Measurements from ENCODE around the gene PRDM1.

Gene PRDM1

DNA sequence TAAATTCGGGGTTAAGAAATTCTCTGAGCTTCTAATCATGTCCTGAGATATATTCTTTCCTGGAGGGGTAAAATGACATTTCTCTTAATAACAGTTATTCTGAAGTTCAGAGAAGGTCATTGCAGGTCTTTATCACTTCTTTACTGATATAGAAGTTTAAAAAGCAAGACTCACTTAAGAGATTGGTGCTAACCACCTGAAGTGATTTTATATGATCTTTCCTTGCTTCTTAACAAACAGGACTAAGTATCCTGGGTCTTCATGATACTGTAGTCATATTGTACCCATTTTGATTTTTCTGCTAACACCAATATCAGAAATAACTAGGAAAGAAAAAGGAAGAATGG is 39.3 kb upstream of the PRDM1 start:
- TF ChIP-seq, protein P1, sequence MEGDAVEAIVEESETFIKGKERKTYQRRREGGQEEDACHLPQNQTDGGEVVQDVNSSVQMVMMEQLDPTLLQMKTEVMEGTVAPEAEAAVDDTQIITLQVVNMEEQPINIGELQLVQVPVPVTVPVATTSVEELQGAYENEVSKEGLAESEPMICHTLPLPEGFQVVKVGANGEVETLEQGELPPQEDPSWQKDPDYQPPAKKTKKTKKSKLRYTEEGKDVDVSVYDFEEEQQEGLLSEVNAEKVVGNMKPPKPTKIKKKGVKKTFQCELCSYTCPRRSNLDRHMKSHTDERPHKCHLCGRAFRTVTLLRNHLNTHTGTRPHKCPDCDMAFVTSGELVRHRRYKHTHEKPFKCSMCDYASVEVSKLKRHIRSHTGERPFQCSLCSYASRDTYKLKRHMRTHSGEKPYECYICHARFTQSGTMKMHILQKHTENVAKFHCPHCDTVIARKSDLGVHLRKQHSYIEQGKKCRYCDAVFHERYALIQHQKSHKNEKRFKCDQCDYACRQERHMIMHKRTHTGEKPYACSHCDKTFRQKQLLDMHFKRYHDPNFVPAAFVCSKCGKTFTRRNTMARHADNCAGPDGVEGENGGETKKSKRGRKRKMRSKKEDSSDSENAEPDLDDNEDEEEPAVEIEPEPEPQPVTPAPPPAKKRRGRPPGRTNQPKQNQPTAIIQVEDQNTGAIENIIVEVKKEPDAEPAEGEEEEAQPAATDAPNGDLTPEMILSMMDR (IDR thresholded peaks at IDR 0.05; ENCODE audit: low read depth, low read length, missing control alignments), result no peak
- no peak for DNase-seq (ENCODE audit: extremely low read depth, low read depth)
- H3K4me3 ChIP-seq (replicated peaks; ENCODE audit: low read depth, low read length), result no peak overlapping the region

DNA sequence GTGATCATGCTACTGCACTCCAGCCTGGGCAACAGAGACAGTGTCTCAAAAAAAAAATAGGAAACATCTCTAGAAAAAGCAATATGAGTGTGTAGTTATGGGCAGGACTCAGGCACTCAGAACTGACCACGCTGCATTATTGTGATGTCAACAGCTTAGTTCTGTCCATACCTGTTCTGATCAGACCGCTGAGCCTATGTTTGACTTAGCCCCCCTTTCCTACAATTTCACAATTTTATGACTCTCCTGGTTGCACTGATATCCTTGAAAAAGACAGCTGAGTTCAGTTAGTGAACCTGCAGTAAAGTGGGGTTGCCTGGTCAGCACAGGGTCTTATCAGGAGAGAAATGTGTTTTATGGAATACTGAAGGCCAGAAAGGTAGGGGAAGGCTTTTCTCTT is 37.8 kb upstream of the PRDM1 start:
- no peak overlapping the region for H3K4me3 ChIP-seq (replicated peaks; ENCODE audit: low read depth, low read length)
- DNase-seq (ENCODE audit: extremely low read depth, low read depth), result no peak
- TF ChIP-seq, protein P1 (IDR thresholded peaks at IDR 0.05; ENCODE audit: low read depth, low read length, missing control alignments), result no peak

DNA sequence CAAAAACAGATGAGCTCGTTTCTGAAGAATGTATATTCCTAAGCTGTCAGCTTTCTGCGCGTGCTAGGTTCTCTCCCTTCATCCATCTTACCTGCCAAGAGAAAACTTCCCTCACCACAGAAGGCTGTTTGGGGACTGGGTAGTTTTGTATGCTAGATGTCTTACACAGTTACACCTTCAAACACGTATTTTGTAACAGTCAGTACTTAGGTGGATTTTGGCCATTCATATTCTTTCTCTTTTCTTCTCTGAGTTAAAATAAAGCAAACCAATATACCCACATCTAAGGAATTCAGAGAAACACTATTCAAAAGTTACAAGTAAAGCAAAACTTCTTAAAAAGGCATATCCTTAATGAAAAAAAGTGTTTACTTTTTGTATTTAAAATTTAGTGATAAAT is 35.6 kb upstream of the PRDM1 start:
- H3K4me3 ChIP-seq (replicated peaks; ENCODE audit: low read depth, low read length), result no peak overlapping the region
- DNase-seq (ENCODE audit: extremely low read depth, low read depth), result no peak
- TF ChIP-seq, protein P1 (IDR thresholded peaks at IDR 0.05; ENCODE audit: low read depth, low read length, missing control alignments), result no peak

DNA sequence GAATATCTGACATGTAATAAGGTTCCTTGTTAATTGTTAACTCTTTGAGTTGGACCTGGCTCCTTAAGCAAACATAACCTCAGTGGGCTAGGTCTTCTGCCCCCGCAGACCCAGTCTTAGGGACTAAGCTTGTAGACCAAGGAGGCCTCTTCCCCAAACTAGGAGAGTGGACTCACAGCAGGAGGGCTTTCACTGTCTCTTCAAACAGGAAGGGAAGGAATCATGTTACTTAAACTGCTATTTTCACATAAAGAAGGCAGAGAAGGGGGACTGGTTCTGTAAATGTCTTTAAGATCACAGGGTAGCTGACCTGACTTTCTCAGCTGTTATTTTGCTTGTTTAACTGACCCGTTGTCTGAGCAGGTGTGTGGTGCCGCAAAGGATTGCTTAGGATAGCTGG is 34.9 kb upstream of the PRDM1 start:
- H3K4me3 ChIP-seq (replicated peaks; ENCODE audit: low read depth, low read length), result no peak overlapping the region
- no peak for DNase-seq (ENCODE audit: extremely low read depth, low read depth)
- TF ChIP-seq, protein P1 (IDR thresholded peaks at IDR 0.05; ENCODE audit: low read depth, low read length, missing control alignments), result no peak

DNA sequence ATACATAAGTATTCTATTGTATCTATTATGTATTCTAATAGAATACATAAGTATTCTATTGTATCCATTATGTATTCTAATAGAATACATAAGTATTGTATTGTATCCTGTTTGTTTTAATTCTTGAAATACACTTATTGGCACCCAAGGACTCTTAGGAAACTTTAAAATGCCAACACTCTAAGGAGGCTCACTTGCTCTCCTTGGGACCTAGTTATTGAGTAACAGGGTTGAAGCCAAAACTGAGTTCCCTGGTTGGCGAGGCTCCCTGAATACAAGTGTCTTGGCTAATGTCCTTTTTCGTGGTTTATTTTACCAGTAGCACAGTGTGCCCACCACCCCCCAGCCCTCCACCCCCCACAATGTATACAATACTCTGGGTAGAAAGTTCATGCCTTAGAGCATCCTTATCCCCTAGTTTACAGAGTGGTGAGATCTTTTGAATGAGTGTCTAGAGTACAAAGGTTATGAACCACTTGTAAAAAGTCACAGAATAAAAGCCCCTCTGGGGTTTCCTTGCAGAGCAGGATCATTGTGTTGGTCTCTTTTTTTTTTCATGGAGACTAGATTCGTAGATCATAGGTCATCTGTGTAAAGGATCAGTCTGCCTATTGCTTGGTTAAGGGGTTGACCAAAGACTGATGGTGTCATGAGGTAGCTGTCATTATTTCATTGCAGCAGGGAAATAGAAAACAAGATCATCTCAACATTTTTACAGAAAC is 32.5 kb upstream of the PRDM1 start:
- DNase-seq (ENCODE audit: extremely low read depth, low read depth), result no peak
- TF ChIP-seq, protein P1 (IDR thresholded peaks at IDR 0.05; ENCODE audit: low read depth, low read length, missing control alignments), result no peak
- H3K4me3 ChIP-seq (replicated peaks; ENCODE audit: low read depth, low read length), result no peak overlapping the region

DNA sequence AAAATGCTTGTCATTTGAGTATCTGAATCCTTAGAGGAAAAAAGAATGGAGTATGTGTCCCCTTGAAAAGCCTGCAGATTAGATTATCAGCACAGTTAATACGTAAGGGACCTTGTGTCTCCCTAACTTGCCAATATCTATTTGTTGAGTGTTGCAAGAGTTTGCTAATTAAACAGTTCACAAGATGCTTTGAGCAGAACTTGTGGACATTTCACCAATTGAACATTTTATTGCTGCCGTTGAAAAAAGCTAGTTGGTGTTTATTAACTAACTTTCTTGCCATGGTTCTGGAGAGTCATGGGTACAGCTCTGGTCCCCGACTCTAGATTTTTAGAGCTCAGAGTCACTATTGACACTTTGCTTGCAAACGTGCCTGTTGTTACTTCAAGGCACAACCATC is 30.6 kb upstream of the PRDM1 start:
- no peak overlapping the region for H3K4me3 ChIP-seq (replicated peaks; ENCODE audit: low read depth, low read length)
- DNase-seq (ENCODE audit: extremely low read depth, low read depth), result no peak
- TF ChIP-seq, protein P1 (IDR thresholded peaks at IDR 0.05; ENCODE audit: low read depth, low read length, missing control alignments), result no peak

All from HFF-Myc (cell line).